H1 (cell line): ENCODE data around the gene ANKRD6. TPM values are rescaled to one million over a fixed set of nuclear protein-coding genes. Genes with fewer than 3 reads are reported as not detected.

Source experiments
- BACH1 ChIP-seq: IDR thresholded peaks from 2 replicates; pipeline ENCODE4 v1.6.1; 2012; ENCODE audit warnings: low read length, improper control_type of control experiment
- CBX5 ChIP-seq: fragments of 300-800, 300-1000 bp; sonication (generic); IDR thresholded peaks from 2 replicates; pipeline ENCODE4 v1.7.1; 2016; ENCODE audit warnings: antibody characterized with exemption, low read length, low read depth
- CHD7 ChIP-seq: fragments of 300-600 bp; sonication (generic); IDR thresholded peaks from 2 replicates; pipeline ENCODE4 v1.7.1; 2012; ENCODE audit warnings: low read length, moderate library complexity, mild to moderate bottlenecking, inconsistent platforms; ENCODE audit not compliant: insufficient replicate concordance
- CREB1 ChIP-seq: IDR thresholded peaks from 2 replicates; pipeline ENCODE4 v1.6.1; 2012; ENCODE audit warnings: inconsistent platforms
- E2F6 ChIP-seq: IDR thresholded peaks from 2 replicates; pipeline ENCODE4 v1.6.1; 2012; ENCODE audit warnings: inconsistent platforms
- SP4 ChIP-seq: IDR thresholded peaks from 2 replicates; pipeline ENCODE4 v1.6.1; 2012; ENCODE audit warnings: low read length, inconsistent platforms
- SRF ChIP-seq: IDR thresholded peaks from 2 replicates; pipeline ENCODE4 v1.6.1; 2011; ENCODE audit warnings: mild to moderate bottlenecking, low read depth, low read length, moderate library complexity
- USF2 ChIP-seq: IDR thresholded peaks from 2 replicates; pipeline ENCODE4 v1.6.1; 2011; ENCODE audit warnings: low read length, improper control_type of control experiment
- polyA plus RNA-seq, 7 experiments: library from polyadenylated mRNA; depleted of rRNA in 3 of 7; stranded (reverse) in 5 of 7; unstranded in 2 of 7; fragments of >200 nt in 5 of 7; fragments of 200-250 nt in 2 of 7; gene quantifications; 1 replicate in 5 of 7; 2 replicates in 1 of 7; 4 replicates in 1 of 7; pipeline versions ENCODE4 v1.2.1 to v1.2.3, GENCODE V29; 2011 to 2013; ENCODE audit warnings: missing spikeins in 2 of 7, mixed read lengths in 2 of 7
- total RNA-seq: library from RNA; stranded (reverse); fragmentation: NEBNext Ultra II Directional; extraction: Animal tissue kit (Norgen Biotek cat#: 25700); gene quantifications from 2 replicates; pipeline ENCODE4 v1.2.1, GENCODE V29; 2021
- TF ChIP-seq, protein P1 (sequence below): IDR thresholded peaks from 2 replicates; pipeline ENCODE4 v1.6.1; 2011; ENCODE audit warnings: low read depth, mild to moderate bottlenecking, low read length; ENCODE audit not compliant: insufficient read depth

The ANKRD6 gene
- total and polyA plus RNA-seq, 2 of the 8 experiments (the other 6 are each of a cell fraction or from before 2014, with no cell fraction given), result 5.9 to 12.8 TPM

GRCh38 chr6:89471287-89471867, 38.4 kb downstream of the ANKRD6 start (continued):
- TF ChIP-seq CHD7, result no peak
- TF ChIP-seq, protein P1, sequence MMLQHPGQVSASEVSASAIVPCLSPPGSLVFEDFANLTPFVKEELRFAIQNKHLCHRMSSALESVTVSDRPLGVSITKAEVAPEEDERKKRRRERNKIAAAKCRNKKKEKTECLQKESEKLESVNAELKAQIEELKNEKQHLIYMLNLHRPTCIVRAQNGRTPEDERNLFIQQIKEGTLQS, result no peak
- no peak for TF ChIP-seq E2F6
- TF ChIP-seq BACH1, result no peak
- TF ChIP-seq USF2, result no peak
- TF ChIP-seq SRF, result no peak
- no peak for TF ChIP-seq CBX5
- no peak for TF ChIP-seq CREB1
- TF ChIP-seq SP4, result no peak
